Heart left ventricle (tissue), 13 donors: ENCODE data around the gene HIVEP1.

Experiments
- CTCF ChIP-seq, 12 donors: fragments of 200-600 bp; sonication (generic) in 4 of 12; IDR thresholded peaks; one replicate each; pipeline versions ENCODE4 v1.5.0 to v1.8.0; 2018 to 2022; ENCODE audit warnings: antibody characterized with exemption in 12 of 12, mild to moderate bottlenecking in 5 of 12
- POLR2A ChIP-seq, 2 donors: fragments of 450-650 bp; IDR thresholded peaks; one replicate each; pipeline ENCODE4 v1.6.1; 2017; ENCODE audit warnings: antibody characterized with exemption in 2 of 2, mild to moderate bottlenecking in 2 of 2, moderate library complexity in 2 of 2
- donor health status: ischemic (EF 13 %, LVEDD 7.1; RV severe dilation, severe dysfunction).
- donor health status: DM: no; HTN: yes; CAD: no.
- donor health status: DM: no; HTN: no; CAD: no.
- donor health status: ischemic (EF 25% LVEDD 6.9; RV normal size, moderate dysfunction).
- donor health status: ischemic (EF 25% LVEDD 5.7; RV mildly dilated, moderate dysfunction).
- donor health status: ischemic (EF 35%, LVEDD 5.7; RV mildly dilated, moderate dysfunction).
- donor health status: nonischemic (EF 11% LVEDD 7.7; RV severe dilation, severe dysfunction).
- donor health status: DM: yes; HTN: yes; CAD: no.
- donor health status: PGD.
- donor health status: ischemic (EF 29% LVEDD 5.4; RV normal size, mild dysfunction).
- donor health status: nonischemic (EF 23%, LVEDD 6.1; RV moderate dilation, normal function).

GRCh38 chr6:12078014-12078413, 65.9 kb downstream of the HIVEP1 start:
- TF ChIP-seq CTCF (IDR thresholded peaks at IDR 0.05): no peak
- TF ChIP-seq POLR2A (IDR thresholded peaks at IDR 0.05): no peak
